ENCODE data around the gene CD46. TPM values are rescaled to one million over a fixed set of nuclear protein-coding genes. Genes with fewer than 3 reads are reported as not detected.

The CD46 gene
- total and polyA plus RNA-seq, 2 donors (not counting 1 experiment from before 2014, with no cell fraction given): 38.6 to 173 TPM

DNA sequence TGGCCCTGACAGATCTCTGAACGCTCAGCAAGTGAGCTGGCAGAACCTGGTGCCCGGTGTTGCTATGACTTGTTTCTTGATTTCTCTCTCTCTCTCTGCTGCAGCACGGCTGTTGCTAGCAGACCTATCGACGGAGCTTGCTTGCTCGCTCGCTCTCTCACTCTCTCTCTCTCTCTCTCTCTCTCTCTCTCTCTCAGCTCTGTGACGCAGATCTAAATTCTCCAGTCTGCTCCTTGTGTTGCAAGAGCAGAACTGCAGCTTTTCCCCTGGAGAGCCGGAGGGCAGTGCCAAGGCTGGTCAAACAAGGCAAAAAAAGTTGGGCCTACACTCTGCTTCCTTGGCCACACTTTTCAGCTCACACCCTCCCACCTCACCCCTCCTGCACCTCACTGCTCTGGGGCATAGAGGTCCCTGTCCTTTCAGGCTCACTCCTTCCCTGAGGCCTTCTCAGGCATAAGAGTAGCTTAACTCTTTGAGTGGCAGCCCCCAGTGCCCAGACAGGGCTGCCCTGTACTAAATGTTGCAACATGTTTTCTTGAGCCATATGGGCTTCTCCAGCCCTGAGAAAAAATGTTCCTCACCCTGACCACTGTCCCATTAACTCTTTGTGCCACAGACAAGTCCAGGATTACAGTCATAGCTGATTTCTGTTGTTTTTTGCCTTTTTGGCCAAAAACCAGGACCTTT, 72.2 kb downstream of the CD46 start:
- POLR2A ChIA-PET: interaction anchor here (0.6 to 3.6 kb wide), 11 partner anchors 7 to 153 kb away, joined by 3 to 71 read pairs (median 4); partner anchors contain the start of gene CD46
- Mint-ChIP-seq H3K27me3 (peaks cover 4% of the 10 kb centered on the region), H3K4me1 (peaks cover 92% of the 10 kb centered on the region), H3K9me3 (ENCODE audit: insufficient read depth) (no peaks in the 10 kb centered on the region), H3K27ac (peak overlapping the region; percentile 99), H3K4me3 (peak overlapping the region; percentile 99)
- DNase-seq: peak; percentile 95
- H3K4me2 ChIP-seq (replicated peaks; ENCODE audit: low read depth, low read length, poor library complexity, severe bottlenecking): peak overlapping the region; percentile 83
- CTCF ChIA-PET: interaction anchor here (0.7 to 20.3 kb wide), 10 partner anchors 8 to 194 kb away, joined by 3 to 526 read pairs (median 16); no protein-coding TSS in a partner anchor
- no peaks in the 10 kb centered on the region for H3K9me3 ChIP-seq (ENCODE audit: control extremely low read depth in 1 of 3, control insufficient read depth in 2 of 3, insufficient read depth in 1 of 3, low read length in 2 of 3)
- H3K4me1 ChIP-seq (ENCODE audit: control insufficient read depth in 2 of 2, insufficient read depth in 2 of 2, low read length in 2 of 2): peaks cover 80 to 91% of the 10 kb centered on the region in 2 donors
- no peak overlapping the region for H2AFZ ChIP-seq (ENCODE audit: insufficient read depth, low read depth, low read length, poor library complexity, severe bottlenecking)
- H3K9ac ChIP-seq (ENCODE audit: low read length): peak overlapping the region; percentile 99
- 3% methylated on average over 9 of the region's 9 CpGs for WGBS (ENCODE audit: insufficient coverage)
- intact Hi-C loops (cut with micrococcal nuclease): loop anchor here (2.0 kb wide), 1 partner anchor 17 kb away; no protein-coding TSS in a partner anchor
- ATAC-seq (ENCODE audit: low read depth): peak; percentile 32
- TF ChIP-seq, protein P1, sequence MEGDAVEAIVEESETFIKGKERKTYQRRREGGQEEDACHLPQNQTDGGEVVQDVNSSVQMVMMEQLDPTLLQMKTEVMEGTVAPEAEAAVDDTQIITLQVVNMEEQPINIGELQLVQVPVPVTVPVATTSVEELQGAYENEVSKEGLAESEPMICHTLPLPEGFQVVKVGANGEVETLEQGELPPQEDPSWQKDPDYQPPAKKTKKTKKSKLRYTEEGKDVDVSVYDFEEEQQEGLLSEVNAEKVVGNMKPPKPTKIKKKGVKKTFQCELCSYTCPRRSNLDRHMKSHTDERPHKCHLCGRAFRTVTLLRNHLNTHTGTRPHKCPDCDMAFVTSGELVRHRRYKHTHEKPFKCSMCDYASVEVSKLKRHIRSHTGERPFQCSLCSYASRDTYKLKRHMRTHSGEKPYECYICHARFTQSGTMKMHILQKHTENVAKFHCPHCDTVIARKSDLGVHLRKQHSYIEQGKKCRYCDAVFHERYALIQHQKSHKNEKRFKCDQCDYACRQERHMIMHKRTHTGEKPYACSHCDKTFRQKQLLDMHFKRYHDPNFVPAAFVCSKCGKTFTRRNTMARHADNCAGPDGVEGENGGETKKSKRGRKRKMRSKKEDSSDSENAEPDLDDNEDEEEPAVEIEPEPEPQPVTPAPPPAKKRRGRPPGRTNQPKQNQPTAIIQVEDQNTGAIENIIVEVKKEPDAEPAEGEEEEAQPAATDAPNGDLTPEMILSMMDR (IDR thresholded peaks at IDR 0.05): peak; percentile 62
- no peak for TF ChIP-seq EZH2 (IDR thresholded peaks at IDR 0.05; ENCODE audit: borderline replicate concordance, insufficient read depth, low read depth, low read length, poor library complexity, severe bottlenecking)
- H3K27ac ChIP-seq (ENCODE audit: low read length in 2 of 2): peak overlapping the region; percentile 93 to 96
- H3K36me3 ChIP-seq (replicated peaks in 1 of 2; ENCODE audit: control extremely low read depth in 1 of 2, control insufficient read depth in 1 of 2, extremely low read depth in 1 of 2, insufficient read depth in 2 of 2, low read length in 1 of 2): peaks cover 0 to 25% of the 10 kb centered on the region in 2 experiments
- peak overlapping the region in 4 of 5 experiments; percentile 82 to 100 (median 98) for H3K4me3 ChIP-seq (ENCODE audit: control extremely low read depth in 1 of 5, extremely low read depth in 1 of 5, insufficient read depth in 1 of 5, low read depth in 2 of 5, low read length in 4 of 5)
- H4K20me1 ChIP-seq (ENCODE audit: control insufficient read depth, insufficient read depth, low read length, poor library complexity, severe bottlenecking): peaks cover 33% of the 10 kb centered on the region
- H3K79me2 ChIP-seq (ENCODE audit: control insufficient read depth, insufficient read depth, low read length): peaks cover 91% of the 10 kb centered on the region
- no peaks in the 10 kb centered on the region for H3K27me3 ChIP-seq (replicated peaks in 1 of 4; ENCODE audit: control extremely low read depth in 1 of 4, control insufficient read depth in 3 of 4, insufficient read depth in 4 of 4, low read length in 3 of 4)
